Upper lobe of left lung (tissue), 6 donors: ENCODE data around the gene CASD1. TPM values are rescaled to one million over a fixed set of nuclear protein-coding genes. Genes with fewer than 3 reads are reported as not detected.

Experiments used
- ATAC-seq, 2 donors: fragments of 200-7000 bp; cut with Tn5 transposase; one replicate each; pipeline ENCODE4 v1.9.1; 2022; ENCODE audit warnings: mild to moderate bottlenecking in 2 of 2, moderate library complexity in 2 of 2; ENCODE audit not compliant: low FRiP score in 2 of 2
- DNase-seq, 2 donors: peaks; one replicate each; pipeline ENCODE4 v3.0.0-alpha.2; 2019 to 2020
- H3K27ac ChIP-seq, 4 donors: fragments of 200-600 bp; sonication (generic); one replicate each; pipeline ENCODE4 v1.5.1; 2016 to 2019
- H3K27me3 ChIP-seq, 4 donors: fragments of 200-600 bp; sonication (generic); one replicate each; pipeline ENCODE4 v1.5.1; 2017 to 2019
- H3K36me3 ChIP-seq, 4 donors: fragments of 200-600 bp; sonication (generic); one replicate each; pipeline ENCODE4 v1.5.1; 2016 to 2019
- H3K4me1 ChIP-seq, 4 donors: fragments of 200-600 bp; sonication (generic); one replicate each; pipeline ENCODE4 v1.5.1; 2018 to 2019
- H3K4me3 ChIP-seq, 4 donors: fragments of 200-600 bp; sonication (generic); one replicate each; pipeline ENCODE4 v1.5.1; 2017 to 2019; ENCODE audit warnings: mild to moderate bottlenecking in 2 of 4, moderate library complexity in 1 of 4
- H3K9me3 ChIP-seq, 4 donors: fragments of 200-600 bp; sonication (generic); one replicate each; pipeline ENCODE4 v1.5.1; 2018 to 2019
- EP300 ChIP-seq, 4 donors: sonication (generic); formaldehyde crosslinking; IDR thresholded peaks; one replicate each; pipeline ENCODE4 v1.5.1; 2017; ENCODE audit warnings: antibody characterized with exemption in 4 of 4, control low read depth in 2 of 4
- POLR2A ChIP-seq, 4 donors: fragments of 450-650 bp; IDR thresholded peaks; one replicate each; pipeline ENCODE4 v1.5.1; 2016 to 2017; ENCODE audit warnings: antibody characterized with exemption in 4 of 4, mild to moderate bottlenecking in 2 of 4
- POLR2AphosphoS5 ChIP-seq, 2 donors: sonication (generic); formaldehyde crosslinking; IDR thresholded peaks; one replicate each; pipeline ENCODE4 v1.5.1; 2017; ENCODE audit warnings: antibody characterized with exemption in 2 of 2
- WGBS, 2 donors: methylation state at CpG; one replicate each; pipeline ENCODE4 v1.1.5; 2017 to 2018; 5-methylcytosine and 5-hydroxymethylcytosine counted together
- total RNA-seq, 6 donors: library from RNA; depleted of rRNA in 4 of 6; stranded (reverse); fragments of >200 nt in 4 of 6; gene quantifications; one replicate each; pipeline versions ENCODE4 v1.1.0 to v1.2.1, GENCODE V29; 2016 to 2021
- TF ChIP-seq, protein P1 (sequence below), 6 experiments: fragments of 450-650 bp in 4 of 6; fragments of 200-600 bp in 2 of 6; sonication (generic) in 2 of 6; IDR thresholded peaks; one replicate each; pipeline ENCODE4 v1.5.1; 2016 to 2019; ENCODE audit warnings: antibody characterized with exemption in 6 of 6
- donor health status: DM: no; HTN: no; CAD: no; lungs with moderate emphysema.
- donor health status: DM: no; HTN: yes; CAD: no; lungs with severe emphysema.

Gene CASD1
- total RNA-seq, 6 donors from 2014 or later = 10.1 to 52.9 (median 24.7) TPM

DNA sequence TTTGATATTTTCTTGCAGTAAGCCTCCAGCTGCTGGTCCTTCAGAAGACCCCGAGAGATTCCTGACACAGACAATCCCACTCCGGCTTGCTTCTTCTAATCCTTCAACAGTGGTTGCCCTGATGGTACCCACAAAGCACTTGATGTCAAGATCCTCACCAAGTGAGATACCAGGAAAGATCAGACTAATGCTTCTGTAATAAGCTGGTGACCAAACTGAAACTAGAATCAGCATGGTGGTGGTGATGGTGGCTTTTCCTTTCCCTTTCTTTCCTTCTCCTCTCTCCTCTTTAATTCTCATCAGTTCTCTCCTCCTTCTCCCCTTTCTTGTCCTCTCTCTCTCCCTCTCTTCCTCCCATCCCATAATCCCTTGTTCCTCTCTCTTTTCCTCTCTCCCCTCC, 25.8 kb upstream of the CASD1 start:
- Histone ChIP-seq H3K36me3 (no peaks in the 10 kb centered on the region), H3K4me1 (no peaks in the 10 kb centered on the region), H3K9me3 (no peaks in the 10 kb centered on the region), H3K27ac (no peak overlapping the region), H3K27me3 (no peaks in the 10 kb centered on the region), H3K4me3 (no peak overlapping the region)
- TF ChIP-seq POLR2A (IDR thresholded peaks at IDR 0.05) (no peak), POLR2AphosphoS5 (IDR thresholded peaks at IDR 0.05) (no peak), EP300 (IDR thresholded peaks at IDR 0.05) (no peak)
- TF ChIP-seq, protein P1, sequence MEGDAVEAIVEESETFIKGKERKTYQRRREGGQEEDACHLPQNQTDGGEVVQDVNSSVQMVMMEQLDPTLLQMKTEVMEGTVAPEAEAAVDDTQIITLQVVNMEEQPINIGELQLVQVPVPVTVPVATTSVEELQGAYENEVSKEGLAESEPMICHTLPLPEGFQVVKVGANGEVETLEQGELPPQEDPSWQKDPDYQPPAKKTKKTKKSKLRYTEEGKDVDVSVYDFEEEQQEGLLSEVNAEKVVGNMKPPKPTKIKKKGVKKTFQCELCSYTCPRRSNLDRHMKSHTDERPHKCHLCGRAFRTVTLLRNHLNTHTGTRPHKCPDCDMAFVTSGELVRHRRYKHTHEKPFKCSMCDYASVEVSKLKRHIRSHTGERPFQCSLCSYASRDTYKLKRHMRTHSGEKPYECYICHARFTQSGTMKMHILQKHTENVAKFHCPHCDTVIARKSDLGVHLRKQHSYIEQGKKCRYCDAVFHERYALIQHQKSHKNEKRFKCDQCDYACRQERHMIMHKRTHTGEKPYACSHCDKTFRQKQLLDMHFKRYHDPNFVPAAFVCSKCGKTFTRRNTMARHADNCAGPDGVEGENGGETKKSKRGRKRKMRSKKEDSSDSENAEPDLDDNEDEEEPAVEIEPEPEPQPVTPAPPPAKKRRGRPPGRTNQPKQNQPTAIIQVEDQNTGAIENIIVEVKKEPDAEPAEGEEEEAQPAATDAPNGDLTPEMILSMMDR (IDR thresholded peaks at IDR 0.05) = no peak
- ATAC-seq = no peak
- DNase-seq = no peak
- 92 to 100% methylated on average over 2 of the region's 2 CpGs for WGBS, 2 donors

DNA sequence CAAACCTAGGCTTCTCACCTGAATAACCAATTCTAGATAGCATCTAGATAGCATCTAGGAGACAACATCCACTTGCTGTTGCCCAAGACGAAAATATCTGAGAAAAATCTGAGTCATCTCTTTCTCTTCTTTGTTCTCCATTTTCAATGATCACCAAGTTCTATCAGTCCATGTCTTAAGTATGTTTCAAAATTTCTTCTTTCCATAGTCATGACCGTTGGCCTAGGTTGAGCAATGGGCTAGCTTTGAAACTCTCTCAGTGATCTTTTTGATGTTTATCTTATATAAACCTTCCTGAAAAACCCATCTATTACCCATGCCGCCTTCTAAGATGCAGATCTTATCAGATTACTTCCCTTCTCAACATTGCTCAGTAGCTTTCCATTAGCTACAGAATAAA, 23.4 kb upstream of the CASD1 start:
- ATAC-seq (no peak), DNase-seq (no peak)
- no peaks in the 10 kb centered on the region for H3K9me3 ChIP-seq
- H3K27me3 ChIP-seq = no peaks in the 10 kb centered on the region
- TF ChIP-seq, protein P1 (IDR thresholded peaks at IDR 0.05) = no peak
- TF ChIP-seq POLR2A (IDR thresholded peaks at IDR 0.05) (no peak), EP300 (IDR thresholded peaks at IDR 0.05) (no peak), POLR2AphosphoS5 (IDR thresholded peaks at IDR 0.05) (no peak)
- no peaks in the 10 kb centered on the region for H3K4me1 ChIP-seq
- no peak overlapping the region for H3K4me3 ChIP-seq
- H3K27ac ChIP-seq = no peak overlapping the region
- WGBS, 2 donors = 54 to 60% methylated on average over 3 of the region's 3 CpGs
- H3K36me3 ChIP-seq = no peaks in the 10 kb centered on the region

DNA sequence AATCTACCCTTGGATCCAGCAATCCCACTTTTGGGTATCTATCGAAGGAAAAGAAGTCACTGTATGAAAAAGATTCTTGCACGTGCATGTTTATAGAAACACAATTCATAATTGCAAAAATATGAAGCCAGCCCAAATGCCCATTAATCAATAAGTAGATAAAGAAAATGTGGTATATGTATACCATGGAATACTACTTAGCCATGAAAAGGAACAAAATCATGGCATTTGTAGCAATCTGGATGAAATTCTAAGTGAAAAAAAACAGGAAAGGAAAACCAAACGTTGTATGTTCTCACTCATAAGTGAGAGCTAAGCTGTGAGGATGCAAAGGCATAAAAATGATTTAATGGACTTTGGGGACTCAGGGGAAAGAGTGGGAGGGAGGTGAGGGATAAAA, 18.2 kb upstream of the CASD1 start:
- Histone ChIP-seq H3K4me1 (no peaks in the 10 kb centered on the region), H3K27me3 (no peaks in the 10 kb centered on the region), H3K27ac (no peak overlapping the region), H3K4me3 (no peak overlapping the region), H3K36me3 (no peaks in the 10 kb centered on the region), H3K9me3 (no peaks in the 10 kb centered on the region)
- TF ChIP-seq POLR2A (IDR thresholded peaks at IDR 0.05) = no peak
- TF ChIP-seq, protein P1 (IDR thresholded peaks at IDR 0.05) = no peak
- no peak for TF ChIP-seq POLR2AphosphoS5 (IDR thresholded peaks at IDR 0.05)
- no peak for TF ChIP-seq EP300 (IDR thresholded peaks at IDR 0.05)
- ATAC-seq (no peak), DNase-seq (no peak)
- WGBS, 2 donors = 70 to 74% methylated on average over 3 of the region's 3 CpGs

DNA sequence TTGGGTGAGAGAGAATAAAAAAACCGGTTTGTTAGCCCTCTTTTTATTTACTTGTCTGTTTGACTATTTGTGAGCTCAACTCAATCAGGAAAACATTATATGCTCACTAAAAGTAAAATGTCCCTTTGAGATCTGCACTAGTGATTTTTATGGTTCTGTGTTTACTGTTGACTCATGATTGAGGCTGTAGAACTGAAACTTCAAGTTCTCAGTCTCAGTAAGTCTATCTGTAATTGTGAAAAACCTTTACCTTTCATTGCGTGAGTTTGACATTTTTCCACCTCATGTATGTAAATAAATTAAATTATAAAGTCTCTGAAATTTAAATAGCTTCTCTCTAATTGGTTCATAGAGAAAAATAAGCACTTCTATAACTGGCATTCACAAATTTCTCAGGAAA, 17.0 kb upstream of the CASD1 start:
- 76 to 92% methylated on average over 2 of the region's 2 CpGs for WGBS, 2 donors
- Histone ChIP-seq H3K27me3 (no peaks in the 10 kb centered on the region), H3K27ac (no peak overlapping the region), H3K9me3 (no peaks in the 10 kb centered on the region), H3K4me1 (no peaks in the 10 kb centered on the region), H3K36me3 (no peaks in the 10 kb centered on the region), H3K4me3 (no peak overlapping the region)
- ATAC-seq (no peak), DNase-seq (no peak)
- TF ChIP-seq, protein P1 (IDR thresholded peaks at IDR 0.05) = no peak
- TF ChIP-seq POLR2A (IDR thresholded peaks at IDR 0.05) (no peak), POLR2AphosphoS5 (IDR thresholded peaks at IDR 0.05) (no peak), EP300 (IDR thresholded peaks at IDR 0.05) (no peak)

DNA sequence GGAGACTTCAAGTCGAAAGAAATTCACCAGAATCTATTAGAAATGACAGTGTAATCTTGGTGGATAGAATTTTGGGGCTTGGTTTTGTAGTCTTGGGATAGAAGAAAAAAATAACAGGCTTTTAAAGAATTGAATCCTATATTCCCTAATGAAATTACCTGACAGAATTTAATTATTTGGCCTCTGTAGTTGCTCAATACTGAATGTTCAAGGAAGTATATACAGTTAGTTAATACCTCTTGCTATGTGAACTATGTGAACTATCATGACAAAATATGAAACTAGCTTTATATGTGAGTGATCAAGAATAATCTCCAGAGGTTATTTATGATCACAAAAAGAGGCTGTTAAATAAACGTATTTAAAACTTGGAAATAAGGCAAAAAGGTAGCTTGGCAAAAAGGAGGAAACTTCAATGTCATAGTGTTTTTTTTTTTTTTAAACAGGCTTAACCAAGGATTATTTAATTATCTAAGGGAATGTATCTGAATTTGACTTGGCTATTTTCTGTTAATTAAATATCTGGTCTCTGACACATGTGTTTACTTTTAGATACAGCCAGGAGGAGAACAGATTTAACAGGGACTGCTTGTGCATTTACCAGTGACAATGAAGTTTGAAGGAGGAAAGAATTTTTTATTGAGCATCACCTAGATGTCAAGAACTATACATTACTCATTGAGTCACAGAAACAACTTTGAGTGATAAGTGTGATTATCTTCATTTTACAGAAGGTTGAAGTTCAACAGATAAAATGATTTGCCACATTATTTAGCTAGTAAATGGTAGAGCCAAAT, 11.5 kb upstream of the CASD1 start:
- DNase-seq (no peak), ATAC-seq (no peak)
- TF ChIP-seq POLR2AphosphoS5 (IDR thresholded peaks at IDR 0.05) = no peak
- no peak for TF ChIP-seq POLR2A (IDR thresholded peaks at IDR 0.05)
- no peak for TF ChIP-seq EP300 (IDR thresholded peaks at IDR 0.05)
- TF ChIP-seq, protein P1 (IDR thresholded peaks at IDR 0.05) = no peak
- H3K36me3 ChIP-seq = no peaks in the 10 kb centered on the region
- no peaks in the 10 kb centered on the region for H3K27me3 ChIP-seq
- 88 to 90% methylated on average over 2 of the region's 2 CpGs for WGBS, 2 donors
- H3K27ac ChIP-seq = no peak overlapping the region
- no peaks in the 10 kb centered on the region for H3K4me1 ChIP-seq
- H3K9me3 ChIP-seq = no peaks in the 10 kb centered on the region
- no peak overlapping the region for H3K4me3 ChIP-seq
